Measurements from ENCODE around the gene DNAJC1.

GRCh38 chr10:21895932-21896331, 107.6 kb downstream of the DNAJC1 start:
- TF ChIP-seq POLR2A (IDR thresholded peaks at IDR 0.05; ENCODE audit: low read depth, low read length) = no peak
- no peak for TF ChIP-seq POLR2AphosphoS5 (IDR thresholded peaks at IDR 0.05; ENCODE audit: low read depth, low read length)

Measured in GM12891 (cell line).